ENCODE measurements around the gene SKA3.
"Not testable (repeated sequence)": the region's sequence is repeated elsewhere in the genome, so short reads cannot be mapped to it uniquely, and the experiment has no call there.

Gene SKA3

GRCh38 chr13:21202767-21203531, 26.6 kb upstream of the SKA3 start:
- H3K4me3 ChIP-seq (ENCODE audit: extremely low read depth, insufficient read depth, low read length, poor library complexity, severe bottlenecking), result no peak overlapping the region
- no peaks in the 10 kb centered on the region for H3K4me1 ChIP-seq (ENCODE audit: control insufficient read depth, insufficient read depth, low read length, poor library complexity, severe bottlenecking)
- peaks cover 14% of the 10 kb centered on the region for H3K9me3 ChIP-seq (ENCODE audit: control insufficient read depth, low read length)
- 92 to 100% methylated on average over 1 to 2 of the region's 3 CpGs for whole genome bisulfite sequencing, 2 experiments (ENCODE audit: insufficient coverage in 2 of 2)
- no peaks in the 10 kb centered on the region for H3K36me3 ChIP-seq (ENCODE audit: control insufficient read depth, insufficient read depth, low read length)
- no peak overlapping the region for H3K27ac ChIP-seq (ENCODE audit: low read depth, low read length, severe bottlenecking)

GRCh38 chr13:21201456-21202190, 25.3 kb upstream of the SKA3 start:
- not testable (repeated sequence) for H3K36me3 ChIP-seq (ENCODE audit: control insufficient read depth, insufficient read depth, low read length); H3K4me3 ChIP-seq (ENCODE audit: extremely low read depth, insufficient read depth, low read length, poor library complexity, severe bottlenecking); H3K4me1 ChIP-seq (ENCODE audit: control insufficient read depth, insufficient read depth, low read length, poor library complexity, severe bottlenecking); H3K27ac ChIP-seq (ENCODE audit: low read depth, low read length, severe bottlenecking)
- H3K9me3 ChIP-seq (ENCODE audit: control insufficient read depth, low read length), result peaks cover 14% of the 10 kb centered on the region

- not testable (repeated sequence) for H3K27ac ChIP-seq (ENCODE audit: low read depth, low read length, severe bottlenecking); H3K4me3 ChIP-seq (ENCODE audit: extremely low read depth, insufficient read depth, low read length, poor library complexity, severe bottlenecking); H3K36me3 ChIP-seq (ENCODE audit: control insufficient read depth, insufficient read depth, low read length); H3K4me1 ChIP-seq (ENCODE audit: control insufficient read depth, insufficient read depth, low read length, poor library complexity, severe bottlenecking)
- H3K9me3 ChIP-seq (ENCODE audit: control insufficient read depth, low read length), result peaks cover 14% of the 10 kb centered on the region
- WGBS, 2 experiments (ENCODE audit: insufficient coverage in 2 of 2), result 75 to 100% methylated on average over 1 to 2 of the region's 4 CpGs
Observed at GRCh38 chr13:21198391-21198790, 22.0 kb upstream of the SKA3 start.

- WGBS, 2 experiments (ENCODE audit: insufficient coverage in 2 of 2), result 94 to 95% methylated on average over 3 to 6 of the region's 9 CpGs
- H3K27ac ChIP-seq (ENCODE audit: low read depth, low read length, severe bottlenecking); H3K4me1 ChIP-seq (ENCODE audit: control insufficient read depth, insufficient read depth, low read length, poor library complexity, severe bottlenecking); H3K36me3 ChIP-seq (ENCODE audit: control insufficient read depth, insufficient read depth, low read length); H3K4me3 ChIP-seq (ENCODE audit: extremely low read depth, insufficient read depth, low read length, poor library complexity, severe bottlenecking): not testable (repeated sequence)
- H3K9me3 ChIP-seq (ENCODE audit: control insufficient read depth, low read length), result peaks cover 14% of the 10 kb centered on the region
Observed at GRCh38 chr13:21197606-21198225, 21.4 kb upstream of the SKA3 start.

- not testable (repeated sequence) for H3K4me1 ChIP-seq (ENCODE audit: control insufficient read depth, insufficient read depth, low read length, poor library complexity, severe bottlenecking); H3K27ac ChIP-seq (ENCODE audit: low read depth, low read length, severe bottlenecking); H3K4me3 ChIP-seq (ENCODE audit: extremely low read depth, insufficient read depth, low read length, poor library complexity, severe bottlenecking); H3K36me3 ChIP-seq (ENCODE audit: control insufficient read depth, insufficient read depth, low read length); H3K9me3 ChIP-seq (ENCODE audit: control insufficient read depth, low read length)
- 88 to 100% methylated on average over 1 of the region's 2 CpGs for WGBS, 2 experiments (ENCODE audit: insufficient coverage in 2 of 2)
Observed at GRCh38 chr13:21194756-21195155, 18.4 kb upstream of the SKA3 start.

GRCh38 chr13:21186410-21186809, 10.1 kb upstream of the SKA3 start:
- 82 to 100% methylated on average over 5 of the region's 35 CpGs for WGBS, 2 experiments (ENCODE audit: insufficient coverage in 2 of 2)
- not testable (repeated sequence) for H3K36me3 ChIP-seq (ENCODE audit: control insufficient read depth, insufficient read depth, low read length)

GRCh38 chr13:21181671-21182070, 5.3 kb upstream of the SKA3 start:
- H3K9me3 ChIP-seq (ENCODE audit: control insufficient read depth, low read length), result no peaks in the 10 kb centered on the region
- 33 to 40% methylated on average over 1 of the region's 2 CpGs for WGBS, 2 experiments (ENCODE audit: insufficient coverage in 2 of 2)
- peaks cover 5% of the 10 kb centered on the region for H3K4me1 ChIP-seq (ENCODE audit: control insufficient read depth, insufficient read depth, low read length, poor library complexity, severe bottlenecking)
- peaks cover 11% of the 10 kb centered on the region for H3K36me3 ChIP-seq (ENCODE audit: control insufficient read depth, insufficient read depth, low read length)
- no peak overlapping the region for H3K27ac ChIP-seq (ENCODE audit: low read depth, low read length, severe bottlenecking)
- no peak overlapping the region for H3K4me3 ChIP-seq (ENCODE audit: extremely low read depth, insufficient read depth, low read length, poor library complexity, severe bottlenecking)

More at GRCh38 chr13:21186410-21186809, 10.1 kb upstream of the SKA3 start:
- not testable (repeated sequence) for H3K9me3 ChIP-seq (ENCODE audit: control insufficient read depth, low read length); H3K27ac ChIP-seq (ENCODE audit: low read depth, low read length, severe bottlenecking); H3K4me3 ChIP-seq (ENCODE audit: extremely low read depth, insufficient read depth, low read length, poor library complexity, severe bottlenecking); H3K4me1 ChIP-seq (ENCODE audit: control insufficient read depth, insufficient read depth, low read length, poor library complexity, severe bottlenecking)

- 1 to 3% methylated on average over 24 to 25 of the region's 26 CpGs for WGBS, 2 experiments (ENCODE audit: insufficient coverage in 2 of 2)
- Histone ChIP-seq H3K4me3 (ENCODE audit: extremely low read depth, insufficient read depth, low read length, poor library complexity, severe bottlenecking) (peak overlapping the region; percentile 76), H3K27ac (ENCODE audit: low read depth, low read length, severe bottlenecking) (peak overlapping the region; percentile 91), H3K4me1 (ENCODE audit: control insufficient read depth, insufficient read depth, low read length, poor library complexity, severe bottlenecking) (peaks cover 5% of the 10 kb centered on the region), H3K9me3 (ENCODE audit: control insufficient read depth, low read length) (no peaks in the 10 kb centered on the region), H3K36me3 (ENCODE audit: control insufficient read depth, insufficient read depth, low read length) (peaks cover 11% of the 10 kb centered on the region)
Observed at GRCh38 chr13:21176982-21177284, 581 bp upstream of the SKA3 start.

- Histone ChIP-seq H3K27ac (ENCODE audit: low read depth, low read length, severe bottlenecking) (peak overlapping the region; percentile 91), H3K9me3 (ENCODE audit: control insufficient read depth, low read length) (no peaks in the 10 kb centered on the region), H3K4me3 (ENCODE audit: extremely low read depth, insufficient read depth, low read length, poor library complexity, severe bottlenecking) (peak overlapping the region; percentile 76), H3K36me3 (ENCODE audit: control insufficient read depth, insufficient read depth, low read length) (peaks cover 18% of the 10 kb centered on the region), H3K4me1 (ENCODE audit: control insufficient read depth, insufficient read depth, low read length, poor library complexity, severe bottlenecking) (peaks cover 5% of the 10 kb centered on the region)
- 3 to 6% methylated on average over 10 of the region's 13 CpGs for WGBS, 2 experiments (ENCODE audit: insufficient coverage in 2 of 2)
Observed at GRCh38 chr13:21175656-21176214, 617 bp downstream of the SKA3 start.

- H3K27ac ChIP-seq (ENCODE audit: low read depth, low read length, severe bottlenecking); H3K4me3 ChIP-seq (ENCODE audit: extremely low read depth, insufficient read depth, low read length, poor library complexity, severe bottlenecking); H3K4me1 ChIP-seq (ENCODE audit: control insufficient read depth, insufficient read depth, low read length, poor library complexity, severe bottlenecking); H3K9me3 ChIP-seq (ENCODE audit: control insufficient read depth, low read length): not testable (repeated sequence)
- WGBS, 2 experiments (ENCODE audit: insufficient coverage in 2 of 2), result no CpG with 5 or more reads among the region's 1 CpG
- H3K36me3 ChIP-seq (ENCODE audit: control insufficient read depth, insufficient read depth, low read length), result peaks cover 38% of the 10 kb centered on the region
Observed at GRCh38 chr13:21173767-21174166, 2.6 kb downstream of the SKA3 start.

Data from mesodermal cell (in vitro differentiated cells).